Caco-2 (cell line): ENCODE data around the gene PPM1L. TPM values are rescaled to one million over a fixed set of nuclear protein-coding genes. Genes with fewer than 3 reads are reported as not detected.

ENCODE experiments used
- BruUV-seq: library from RNA; stranded (reverse); fragments of 400-500 nt; replicated peaks from 2 replicates; lab custom pipeline; 2021; lab: Mats Ljungman, UMichigan
- CTCF ChIA-PET: fragments of 300-600 bp; sonication (Branson Sonifier 250); formaldehyde crosslinking; loops from one replicate; lab custom pipeline; 2022; ENCODE audit warnings: antibody characterized with exemption; lab: Charles Lee
- POLR2A ChIA-PET: fragments of 300-600 bp; sonication (Branson Sonifier 250); formaldehyde crosslinking; loops from one replicate; lab custom pipeline; 2022; ENCODE audit warnings: antibody characterized with exemption; lab: Charles Lee
- DNase-seq, 2 experiments: peaks; one replicate each; pipeline versions ENCODE4 v3.0.0 to v3.0.0-alpha.2; 2020 to 2022
- H3K27me3 ChIP-seq: replicated peaks from 2 replicates; pipeline ENCODE4 v1.6.0; 2011; ENCODE audit warnings: low read length; ENCODE audit not compliant: control insufficient read depth, insufficient read depth
- H3K36me3 ChIP-seq: 2 replicates; pipeline ENCODE4 v1.5.1; 2011; ENCODE audit warnings: low read length; ENCODE audit not compliant: control insufficient read depth, insufficient read depth
- H3K4me1 ChIP-seq: fragments of 250-450 bp; sonication (Bioruptor Pico); 2 replicates; pipeline ENCODE4 v1.5.1; 2020; ENCODE audit warnings: mild to moderate bottlenecking
- H3K4me3 ChIP-seq: 2 replicates; pipeline ENCODE4 v1.5.1; 2011; ENCODE audit warnings: low read depth, mild to moderate bottlenecking, control low read depth, low read length
- H3K9me3 ChIP-seq: fragments of 250-450 bp; sonication (Bioruptor Pico); 2 replicates; pipeline ENCODE4 v1.5.1; 2020; ENCODE audit warnings: mild to moderate bottlenecking, moderate library complexity
- H3K27ac Mint-ChIP-seq: one replicate; pipeline ENCODE4 v1.8.0; 2022; ENCODE audit warnings: mixed read lengths; ENCODE audit not compliant: unreplicated experiment
- H3K27me3 Mint-ChIP-seq: one replicate; pipeline ENCODE4 v1.8.0; 2022; ENCODE audit warnings: mixed read lengths; ENCODE audit not compliant: insufficient read depth, unreplicated experiment
- H3K36me3 Mint-ChIP-seq: one replicate; pipeline ENCODE4 v1.8.0; 2022; ENCODE audit warnings: mild to moderate bottlenecking, mixed read lengths; ENCODE audit not compliant: insufficient read depth, unreplicated experiment
- H3K4me1 Mint-ChIP-seq: one replicate; pipeline ENCODE4 v1.8.0; 2022; ENCODE audit warnings: low read depth, mixed read lengths; ENCODE audit not compliant: unreplicated experiment
- H3K4me3 Mint-ChIP-seq: one replicate; pipeline ENCODE4 v1.8.0; 2022; ENCODE audit warnings: mild to moderate bottlenecking, moderate library complexity, mixed read lengths; ENCODE audit not compliant: unreplicated experiment
- H3K9me3 Mint-ChIP-seq: one replicate; pipeline ENCODE4 v1.8.0; 2022; ENCODE audit warnings: mixed read lengths; ENCODE audit not compliant: unreplicated experiment
- CTCF ChIP-seq, 2 experiments: fragments of 200-600 bp in 1 of 2; IDR thresholded peaks; 1 replicate in 1 of 2; 2 replicates in 1 of 2; pipeline versions ENCODE4 v1.5.1 to v1.8.0; 2011 to 2022; ENCODE audit warnings: antibody characterized with exemption in 1 of 2, control low read depth in 1 of 2, inconsistent platforms in 1 of 2, low read depth in 1 of 2, low read length in 1 of 2, mild to moderate bottlenecking in 1 of 2, moderate library complexity in 1 of 2; ENCODE audit not compliant: insufficient read depth in 1 of 2, severe bottlenecking in 1 of 2, unreplicated experiment in 1 of 2
- intact Hi-C: fragments of 100-400 bp; cut with micrococcal nuclease; formaldehyde crosslinking; loops from one replicate; pipeline ENCODE4 v1.10.0; 2022; ENCODE audit not compliant: unreplicated experiment
- total RNA-seq: library from RNA; stranded (reverse); gene quantifications from 2 replicates; pipeline ENCODE4 v1.2.3, GENCODE V29; 2022

Gene PPM1L
- total RNA-seq, 1 experiment from 2014 or later = 2.0 TPM

GRCh38 chr3:160830796-160831195, 74.8 kb downstream of the PPM1L start:
- Mint-ChIP-seq H3K27me3 (peaks cover 7% of the 10 kb centered on the region), H3K27ac (no peak overlapping the region), H3K4me3 (no peak overlapping the region), H3K36me3 (no peaks in the 10 kb centered on the region), H3K4me1 (no peaks in the 10 kb centered on the region), H3K9me3 (no peaks in the 10 kb centered on the region)
- no peaks in the 10 kb centered on the region for H3K4me1 ChIP-seq
- no peak for DNase-seq
- H3K36me3 ChIP-seq = no peaks in the 10 kb centered on the region
- BruUV-seq = no TSS peak
- H3K27me3 ChIP-seq = no peaks in the 10 kb centered on the region
- CTCF ChIA-PET = no interaction called here
- POLR2A ChIA-PET = no interaction called here
- TF ChIP-seq CTCF (IDR thresholded peaks at IDR 0.05; ENCODE audit: insufficient read depth in 1 of 2, low read depth in 1 of 2, low read length in 1 of 2, severe bottlenecking in 1 of 2, unreplicated experiment in 1 of 2) = no peak
- intact Hi-C loops = no loop called here
- no peaks in the 10 kb centered on the region for H3K9me3 ChIP-seq
- H3K4me3 ChIP-seq = no peak overlapping the region

DNA sequence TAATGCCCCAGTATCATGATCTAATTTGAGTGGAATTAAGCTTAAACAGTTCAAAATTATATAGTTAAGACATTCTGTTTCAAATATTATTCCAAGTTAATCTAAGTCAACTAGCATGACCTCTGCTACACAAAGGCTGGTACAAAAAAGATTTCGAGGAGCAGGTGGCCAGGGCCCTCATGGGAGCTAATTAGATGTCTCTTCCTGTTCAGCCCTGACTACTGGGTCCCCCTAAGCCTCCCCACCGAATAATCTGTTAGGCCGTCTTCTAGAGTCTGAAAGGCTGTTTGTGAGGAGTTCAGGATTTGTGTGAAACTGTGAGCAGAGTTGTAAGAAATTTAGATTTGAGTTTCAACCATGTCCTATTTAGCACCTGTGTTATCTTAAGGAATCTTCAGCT, 75.4 kb downstream of the PPM1L start:
- Histone ChIP-seq H3K36me3 (no peaks in the 10 kb centered on the region), H3K9me3 (no peaks in the 10 kb centered on the region), H3K27me3 (no peaks in the 10 kb centered on the region), H3K4me3 (no peak overlapping the region), H3K4me1 (no peaks in the 10 kb centered on the region)
- Mint-ChIP-seq H3K4me3 (no peak overlapping the region), H3K27ac (no peak overlapping the region), H3K9me3 (no peaks in the 10 kb centered on the region), H3K27me3 (peaks cover 7% of the 10 kb centered on the region), H3K36me3 (no peaks in the 10 kb centered on the region), H3K4me1 (no peaks in the 10 kb centered on the region)
- intact Hi-C loops = no loop called here
- ChIA-PET CTCF (no interaction called here), POLR2A (no interaction called here)
- no TSS peak for BruUV-seq
- DNase-seq = no peak
- TF ChIP-seq CTCF (IDR thresholded peaks at IDR 0.05; ENCODE audit: insufficient read depth in 1 of 2, low read depth in 1 of 2, low read length in 1 of 2, severe bottlenecking in 1 of 2, unreplicated experiment in 1 of 2) = no peak

- Mint-ChIP-seq H3K4me3 (no peak overlapping the region), H3K27me3 (peaks cover 3% of the 10 kb centered on the region), H3K9me3 (no peaks in the 10 kb centered on the region), H3K27ac (no peak overlapping the region), H3K4me1 (no peaks in the 10 kb centered on the region), H3K36me3 (no peaks in the 10 kb centered on the region)
- Histone ChIP-seq H3K4me3 (no peak overlapping the region), H3K27me3 (no peaks in the 10 kb centered on the region), H3K4me1 (no peaks in the 10 kb centered on the region), H3K36me3 (no peaks in the 10 kb centered on the region), H3K9me3 (no peaks in the 10 kb centered on the region)
- no TSS peak for BruUV-seq
- ChIA-PET CTCF (no interaction called here), POLR2A (no interaction called here)
- no peak for TF ChIP-seq CTCF (IDR thresholded peaks at IDR 0.05; ENCODE audit: insufficient read depth in 1 of 2, low read depth in 1 of 2, low read length in 1 of 2, severe bottlenecking in 1 of 2, unreplicated experiment in 1 of 2)
- intact Hi-C loops = no loop called here
- DNase-seq = peak in 1 of 2 experiments; percentile 32
Observed at GRCh38 chr3:160837394-160837980, 81.5 kb downstream of the PPM1L start.
